Hematopoietic multipotent progenitor cell treated with erythropoietin and hydrocortisone succinate and interleukin-3 and kit ligand, for 8 days (in vitro differentiated cells): ENCODE results near the gene TMEM125.

Source experiments
- DNase-seq: peaks from one replicate; pipeline ENCODE4 v3.0.0-alpha.2; 2015

Gene TMEM125

DNA sequence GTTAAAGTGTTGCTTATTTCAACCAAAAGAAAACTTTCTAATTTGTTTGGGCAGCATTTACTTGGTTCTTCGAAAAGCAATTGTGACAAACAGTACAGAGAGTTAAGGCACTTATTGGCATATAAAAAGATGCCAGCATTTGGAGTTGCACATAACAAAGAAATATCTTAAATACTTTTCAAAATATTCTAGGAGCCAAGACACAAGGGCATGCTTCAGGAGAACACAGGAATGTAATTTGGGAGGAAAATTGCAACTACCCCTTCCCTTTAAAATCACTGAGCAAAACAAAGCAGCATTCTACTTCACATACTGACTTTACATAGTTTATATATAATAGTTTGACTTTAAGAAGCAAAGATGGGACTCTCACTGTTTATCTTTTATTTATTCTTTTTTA is 26.4 kb downstream of the TMEM125 start:
- no peak for DNase-seq

DNA sequence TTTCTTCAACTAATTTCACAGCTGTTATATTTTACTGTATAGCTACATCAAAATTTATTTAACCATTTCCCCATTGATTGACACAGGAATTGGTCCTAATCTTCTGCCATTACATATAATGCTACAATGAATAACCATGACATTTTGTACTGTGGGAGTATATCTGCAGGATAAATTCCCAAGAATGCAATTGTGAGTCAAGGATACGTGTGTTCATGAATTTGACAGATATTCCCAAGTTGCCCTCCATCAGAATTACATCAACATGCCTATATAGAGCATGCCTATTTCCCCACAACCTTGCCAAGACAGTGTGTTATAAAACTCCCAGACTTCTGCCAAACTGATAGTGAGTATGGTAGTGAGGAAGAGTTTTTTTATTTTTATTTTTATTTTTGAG is 28.3 kb downstream of the TMEM125 start:
- DNase-seq = no peak

DNA sequence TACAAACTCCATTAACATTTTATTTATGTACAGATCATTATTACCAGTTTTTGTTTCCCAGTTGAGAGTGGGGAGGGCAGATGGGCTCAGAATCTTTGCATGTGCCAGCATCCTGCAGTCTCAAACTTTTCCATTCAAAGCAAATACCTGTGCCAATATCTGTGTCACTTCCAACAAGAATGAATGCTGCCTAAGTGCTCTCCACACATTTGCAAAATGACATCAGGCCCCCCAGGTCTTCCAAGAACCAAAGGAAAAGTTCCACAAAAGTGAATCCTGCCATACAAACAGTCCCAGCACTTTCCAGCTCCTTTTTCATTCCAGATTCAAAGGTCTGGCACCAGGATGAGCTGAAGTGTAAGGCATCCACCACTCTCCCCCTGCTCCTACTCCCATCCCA is 29.3 kb downstream of the TMEM125 start:
- DNase-seq = no peak

DNA sequence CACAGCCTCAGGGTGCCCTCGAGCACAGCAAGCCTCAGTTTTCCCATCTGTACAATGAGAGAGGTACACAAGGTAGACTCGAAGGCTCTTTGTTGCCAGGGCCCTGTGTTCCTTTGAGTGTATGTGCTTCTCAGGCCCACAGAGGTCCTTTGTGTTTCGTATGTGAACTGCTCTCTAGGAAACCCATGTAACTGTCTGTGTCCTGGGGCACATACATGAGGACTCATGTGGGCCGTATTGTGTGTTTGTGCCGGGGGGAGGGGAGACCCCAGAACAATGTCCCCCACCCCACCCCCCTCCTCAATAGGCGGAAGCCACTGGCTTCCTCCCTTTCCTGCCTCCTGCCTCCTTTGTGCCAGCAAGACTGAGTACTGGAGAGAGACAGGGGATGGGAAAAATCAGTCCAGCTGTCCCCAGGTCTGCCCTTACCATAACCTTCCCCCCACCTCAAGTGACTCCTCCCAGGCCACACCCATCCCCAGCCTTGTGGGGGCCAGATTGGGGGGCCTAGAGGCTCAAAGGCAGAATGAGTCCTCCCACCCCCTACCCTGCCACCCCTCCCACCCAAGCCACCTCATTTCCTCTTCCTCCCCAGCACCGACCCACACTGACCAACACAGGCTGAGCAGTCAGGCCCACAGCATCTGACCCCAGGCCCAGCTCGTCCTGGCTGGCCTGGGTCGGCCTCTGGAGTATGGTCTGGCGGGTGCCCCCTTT is 30.8 kb downstream of the TMEM125 start, which contains the start of gene TIE1:
TIE1 (plus strand) TSS at position 605 of the 717 bp plus-strand sequence; CDS start at position 695, 90 bp downstream.
- no peak for DNase-seq

DNA sequence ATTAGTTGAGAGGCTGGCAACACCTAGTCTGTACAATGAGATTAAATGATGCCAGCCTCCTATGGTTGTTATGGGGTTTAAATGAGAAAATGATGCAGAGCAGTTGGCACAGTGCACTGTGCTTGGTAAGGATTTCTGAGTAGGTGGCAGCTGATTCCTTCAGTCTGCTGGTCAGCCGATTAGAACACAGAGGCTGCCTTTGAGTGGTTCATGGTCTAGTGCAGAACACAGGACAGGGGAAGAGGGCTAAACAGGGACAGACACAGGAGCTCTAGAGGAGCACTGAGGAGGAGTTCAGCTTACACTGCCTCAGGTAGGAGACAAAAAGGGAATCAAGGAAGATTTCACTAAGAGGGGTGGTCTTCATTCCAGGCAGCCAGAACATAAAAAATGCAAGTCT is 32.4 kb downstream of the TMEM125 start:
- no peak for DNase-seq

DNA sequence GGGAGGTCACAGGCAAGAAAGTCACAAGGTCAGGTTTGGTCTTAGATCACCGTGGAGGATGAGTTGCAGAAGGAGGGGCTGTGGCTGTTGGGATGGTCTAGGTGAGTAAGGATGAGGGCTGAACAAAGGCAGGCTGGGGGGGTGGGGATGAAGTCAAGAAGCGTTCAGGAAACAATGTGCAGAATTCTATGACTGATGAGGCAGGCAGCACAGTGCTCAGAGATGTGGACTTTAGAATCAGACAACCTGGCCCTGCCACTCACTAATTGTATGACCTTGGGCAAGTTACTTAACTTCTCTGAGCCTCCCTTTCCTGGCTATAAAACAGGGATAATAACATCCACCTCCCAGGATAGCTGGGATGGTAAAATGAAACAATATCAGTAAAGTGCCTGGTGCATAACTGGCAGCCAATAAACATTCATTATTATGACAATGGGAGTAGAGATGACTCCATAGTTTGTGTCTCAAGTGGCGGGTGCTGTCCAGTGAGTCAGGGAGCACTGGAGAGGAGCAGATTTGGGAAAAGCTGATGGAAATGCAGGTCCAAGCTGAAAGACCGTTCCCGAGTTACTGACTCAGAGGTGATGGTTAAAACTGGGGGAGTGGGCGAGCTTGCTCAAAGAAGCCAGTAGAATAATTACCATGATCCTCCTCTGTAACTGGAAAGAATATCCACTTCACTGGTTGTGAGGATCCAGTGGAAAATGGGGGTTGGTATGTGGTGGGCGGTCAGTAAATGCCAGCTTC is 33.1 kb downstream of the TMEM125 start:
- no peak for DNase-seq

DNA sequence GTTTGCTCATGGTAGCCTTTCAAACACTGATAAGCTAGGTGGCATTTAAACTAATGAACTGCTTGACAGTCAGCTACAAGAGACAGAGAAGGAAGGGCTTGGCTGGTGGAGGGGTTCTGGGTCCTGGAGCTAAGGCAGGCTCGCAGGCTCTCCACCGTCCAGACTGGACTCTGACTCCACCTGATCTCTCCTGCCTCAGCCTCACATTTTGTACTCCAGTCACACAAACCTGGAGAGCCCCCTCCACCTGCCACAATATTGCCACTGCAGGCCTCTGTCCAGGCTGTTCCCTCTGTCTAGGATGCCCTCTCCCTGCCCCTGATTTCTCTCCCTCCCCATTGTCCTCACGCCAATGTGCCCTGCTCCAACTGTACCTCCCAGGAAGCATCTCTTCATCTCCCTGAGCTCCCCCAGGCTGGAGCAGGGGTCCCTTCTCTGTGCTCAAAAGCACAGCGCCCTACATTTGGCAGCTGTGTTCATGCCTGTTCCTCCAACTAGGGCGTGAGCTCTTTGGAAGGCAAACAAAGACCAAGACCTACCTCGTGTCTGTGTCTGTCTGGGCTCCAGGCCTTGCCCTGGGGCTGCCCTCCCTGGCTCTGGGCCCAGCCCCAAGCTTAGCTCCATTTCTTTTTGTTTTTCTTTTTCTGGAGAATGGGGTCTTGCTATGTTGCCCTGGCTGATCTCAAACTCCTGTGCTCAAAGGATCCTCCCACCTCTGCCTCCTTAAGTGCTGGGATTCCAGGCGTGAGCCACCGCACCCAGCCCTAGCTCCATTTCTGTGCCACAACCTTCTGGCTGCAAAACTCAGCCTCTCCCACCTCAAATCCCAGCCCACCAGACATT is 33.9 kb downstream of the TMEM125 start:
- DNase-seq = no peak

DNA sequence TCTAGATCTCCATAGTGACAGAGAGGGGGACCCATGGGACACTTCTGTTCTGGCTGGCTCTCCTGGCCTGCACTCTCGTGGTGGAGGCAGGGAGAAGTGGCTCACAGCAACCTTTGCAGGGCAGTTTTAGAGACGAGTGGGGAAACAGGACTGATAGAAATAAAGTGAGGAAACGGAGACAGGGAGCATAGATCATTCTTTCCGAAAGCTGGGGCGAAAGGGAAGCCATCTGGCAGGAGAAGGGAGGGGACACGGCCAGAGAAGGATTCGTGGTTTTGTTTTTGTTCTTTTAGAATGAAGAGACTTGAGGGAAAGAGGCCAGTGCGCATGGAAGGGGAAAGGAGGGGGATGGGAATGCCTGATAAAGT is 34.5 kb downstream of the TMEM125 start:
- DNase-seq = no peak

DNA sequence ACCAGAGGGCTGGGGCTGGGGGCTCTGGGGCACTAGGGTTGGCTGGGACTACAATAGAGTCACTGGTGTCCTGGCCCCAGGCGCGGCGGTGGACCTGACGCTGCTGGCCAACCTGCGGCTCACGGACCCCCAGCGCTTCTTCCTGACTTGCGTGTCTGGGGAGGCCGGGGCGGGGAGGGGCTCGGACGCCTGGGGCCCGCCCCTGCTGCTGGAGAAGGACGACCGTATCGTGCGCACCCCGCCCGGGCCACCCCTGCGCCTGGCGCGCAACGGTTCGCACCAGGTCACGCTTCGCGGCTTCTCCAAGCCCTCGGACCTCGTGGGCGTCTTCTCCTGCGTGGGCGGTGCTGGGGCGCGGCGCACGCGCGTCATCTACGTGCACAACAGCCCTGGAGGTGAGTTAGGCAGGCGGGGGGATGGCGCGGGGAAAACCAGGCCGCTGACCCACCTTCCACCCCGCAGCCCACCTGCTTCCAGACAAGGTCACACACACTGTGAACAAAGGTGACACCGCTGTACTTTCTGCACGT is 35.1 kb downstream of the TMEM125 start:
- no peak for DNase-seq

DNA sequence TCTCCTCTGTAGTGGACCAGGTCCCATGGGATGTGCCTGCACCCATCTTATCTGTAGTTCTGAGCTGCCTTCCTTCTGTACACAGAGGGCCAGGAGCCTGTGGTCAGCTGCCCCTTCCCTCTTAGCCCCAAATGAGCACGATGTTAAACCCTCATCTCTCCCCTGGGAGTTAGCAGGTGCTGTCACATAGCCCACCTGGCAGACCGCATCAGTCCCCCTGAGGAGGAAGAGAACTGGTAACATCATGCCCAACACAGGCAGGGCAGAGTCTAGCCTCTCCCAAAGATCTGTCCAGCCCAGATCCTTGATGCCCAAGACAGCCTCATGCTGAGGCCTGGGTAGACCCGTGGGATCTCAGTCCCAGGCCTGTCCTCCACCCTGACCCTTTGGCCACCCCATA is 35.7 kb downstream of the TMEM125 start:
- no peak for DNase-seq

DNA sequence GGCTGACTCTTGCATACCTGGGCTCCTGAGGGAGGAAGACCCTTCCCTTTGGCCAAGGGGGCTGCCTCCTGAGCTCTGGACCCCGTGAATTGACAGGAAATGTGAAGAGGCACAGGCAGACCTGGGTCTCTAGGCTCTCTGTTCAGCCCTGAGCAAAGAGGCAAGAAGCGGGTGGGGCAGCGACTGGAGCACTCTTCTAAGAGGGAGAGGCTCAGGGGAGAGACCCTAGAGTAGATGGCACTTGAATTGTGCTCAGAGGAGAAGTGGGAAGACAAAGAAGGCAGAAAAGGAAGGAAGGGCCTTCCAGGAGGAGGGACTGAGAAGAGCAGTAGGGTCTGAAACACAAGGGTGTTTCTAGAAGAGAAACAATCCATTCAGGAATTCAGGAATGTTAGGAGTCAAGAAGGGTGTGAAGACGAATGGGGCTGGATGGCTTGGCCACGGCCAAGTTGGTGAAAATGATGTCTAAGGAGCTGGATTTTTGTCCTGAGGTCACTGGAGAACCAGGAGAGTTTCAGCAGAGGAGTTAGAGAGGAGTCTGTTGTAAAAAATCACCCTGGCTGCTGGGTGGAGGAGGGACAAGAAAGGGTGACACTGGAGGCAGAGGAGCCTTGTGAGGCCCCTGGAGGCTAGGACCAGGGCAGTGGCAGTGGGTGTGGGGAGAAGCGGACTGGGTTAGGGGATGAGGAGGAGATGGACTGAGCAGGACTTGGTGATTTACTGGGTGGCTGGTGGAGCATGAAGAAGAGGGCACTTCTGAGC is 36.3 kb downstream of the TMEM125 start:
- no peak for DNase-seq

DNA sequence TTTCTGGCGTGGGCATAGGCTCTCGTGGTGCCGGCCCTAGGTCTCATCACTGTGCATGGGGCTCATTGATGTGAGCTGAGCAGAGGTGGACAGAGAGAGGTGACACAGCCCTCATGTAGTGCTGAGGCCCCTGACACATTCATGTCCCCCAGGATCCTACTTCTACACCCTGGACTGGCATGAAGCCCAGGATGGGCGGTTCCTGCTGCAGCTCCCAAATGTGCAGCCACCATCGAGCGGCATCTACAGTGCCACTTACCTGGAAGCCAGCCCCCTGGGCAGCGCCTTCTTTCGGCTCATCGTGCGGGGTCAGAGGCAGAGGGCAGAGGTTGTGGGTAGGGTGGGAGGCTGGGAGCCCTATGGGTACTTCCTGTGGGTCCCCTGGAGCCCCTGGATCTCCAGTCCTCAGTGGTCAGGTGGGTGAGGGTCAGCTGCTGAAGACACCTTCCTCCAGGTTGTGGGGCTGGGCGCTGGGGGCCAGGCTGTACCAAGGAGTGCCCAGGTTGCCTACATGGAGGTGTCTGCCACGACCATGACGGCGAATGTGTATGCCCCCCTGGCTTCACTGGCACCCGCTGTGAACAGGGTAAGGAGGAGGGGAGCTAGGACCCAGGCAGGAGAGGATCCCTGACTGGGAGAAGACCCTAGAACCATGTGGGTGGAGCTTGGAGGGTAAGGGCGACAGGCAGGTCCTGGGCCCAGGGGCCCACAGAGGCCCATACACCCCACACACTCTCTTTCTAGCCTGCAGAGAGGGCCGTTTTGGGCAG is 37.1 kb downstream of the TMEM125 start:
- DNase-seq = peak; percentile 17

DNA sequence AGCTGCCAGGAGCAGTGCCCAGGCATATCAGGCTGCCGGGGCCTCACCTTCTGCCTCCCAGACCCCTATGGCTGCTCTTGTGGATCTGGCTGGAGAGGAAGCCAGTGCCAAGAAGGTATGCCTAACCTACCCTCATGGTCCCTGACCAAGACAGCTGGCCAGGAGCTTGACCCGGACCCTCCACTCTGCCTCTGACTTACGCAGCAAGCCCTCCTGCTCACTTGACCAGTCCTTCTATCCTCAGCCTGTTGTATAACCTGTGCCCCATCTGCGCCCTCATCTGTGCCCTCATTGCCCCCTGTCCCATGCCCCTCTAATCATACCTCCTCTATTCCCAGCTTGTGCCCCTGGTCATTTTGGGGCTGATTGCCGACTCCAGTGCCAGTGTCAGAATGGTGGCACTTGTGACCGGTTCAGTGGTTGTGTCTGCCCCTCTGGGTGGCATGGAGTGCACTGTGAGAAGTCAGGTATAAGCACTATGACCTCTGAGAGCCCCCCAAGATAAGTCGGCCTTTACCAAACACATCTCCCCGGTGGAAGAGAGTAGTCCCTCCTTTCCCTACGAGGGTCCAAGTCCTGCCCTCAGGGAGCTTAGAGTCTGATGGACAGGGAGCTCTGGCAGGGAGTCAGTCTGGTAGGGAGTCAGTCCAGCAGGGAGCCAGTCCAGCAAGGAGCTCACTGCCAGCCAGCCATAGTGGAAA is 37.8 kb downstream of the TMEM125 start:
- no peak for DNase-seq

DNA sequence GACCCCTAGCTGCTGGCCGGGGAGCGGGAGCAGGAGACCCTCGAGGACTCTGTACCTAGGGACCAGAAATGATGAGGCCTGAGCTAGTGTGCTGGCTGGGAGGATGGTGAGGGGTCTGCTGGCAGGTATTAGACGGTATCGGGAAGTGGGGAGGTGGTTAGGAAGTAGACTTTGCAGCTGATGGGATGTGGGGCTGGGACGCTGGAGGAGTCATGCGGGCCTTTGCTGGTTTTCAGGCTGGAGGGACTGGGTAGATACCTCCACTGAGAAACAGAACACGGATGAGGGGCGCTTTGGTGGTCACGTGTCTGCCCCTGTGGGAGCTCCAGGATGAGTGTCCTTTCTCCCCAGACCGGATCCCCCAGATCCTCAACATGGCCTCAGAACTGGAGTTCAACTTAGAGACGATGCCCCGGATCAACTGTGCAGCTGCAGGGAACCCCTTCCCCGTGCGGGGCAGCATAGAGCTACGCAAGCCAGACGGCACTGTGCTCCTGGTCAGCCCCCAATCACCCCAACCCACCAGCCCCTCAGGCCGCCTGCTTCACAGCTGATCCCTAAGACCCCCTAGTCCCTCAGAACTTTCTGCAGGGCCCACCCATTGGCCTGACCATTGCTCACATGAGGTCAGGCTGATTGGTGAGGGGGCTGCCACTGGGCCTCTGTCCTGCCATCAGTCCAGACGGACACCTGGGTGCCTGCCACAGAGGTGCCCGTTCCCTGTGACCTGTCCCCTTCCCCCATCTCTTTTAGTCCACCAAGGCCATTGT is 39.0 kb downstream of the TMEM125 start:
- DNase-seq = no peak

DNA sequence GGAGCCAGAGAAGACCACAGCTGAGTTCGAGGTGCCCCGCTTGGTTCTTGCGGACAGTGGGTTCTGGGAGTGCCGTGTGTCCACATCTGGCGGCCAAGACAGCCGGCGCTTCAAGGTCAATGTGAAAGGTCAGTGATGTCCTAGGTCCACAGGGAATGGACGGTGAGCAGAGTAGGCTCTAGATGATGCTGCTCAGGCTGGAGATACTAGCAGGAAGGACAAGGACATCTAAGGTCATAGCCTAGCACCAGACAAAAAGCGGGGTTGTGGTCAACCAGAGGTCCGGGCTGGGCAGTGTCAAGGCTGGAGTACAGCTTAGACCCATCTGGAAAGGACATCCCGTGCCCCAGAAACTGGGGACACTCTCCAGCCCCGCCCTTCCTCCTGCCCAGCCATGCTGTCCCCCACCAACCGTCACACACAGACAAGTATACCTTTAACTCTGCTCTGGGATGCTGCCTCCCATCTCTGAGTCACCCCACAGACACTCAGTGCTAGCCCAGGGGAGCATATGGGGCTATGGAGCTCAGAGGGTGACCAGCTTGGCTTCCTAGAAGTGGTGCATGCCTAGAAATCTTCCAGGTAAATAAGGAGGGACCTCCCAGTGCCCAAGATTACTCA is 39.7 kb downstream of the TMEM125 start:
- no peak for DNase-seq

DNA sequence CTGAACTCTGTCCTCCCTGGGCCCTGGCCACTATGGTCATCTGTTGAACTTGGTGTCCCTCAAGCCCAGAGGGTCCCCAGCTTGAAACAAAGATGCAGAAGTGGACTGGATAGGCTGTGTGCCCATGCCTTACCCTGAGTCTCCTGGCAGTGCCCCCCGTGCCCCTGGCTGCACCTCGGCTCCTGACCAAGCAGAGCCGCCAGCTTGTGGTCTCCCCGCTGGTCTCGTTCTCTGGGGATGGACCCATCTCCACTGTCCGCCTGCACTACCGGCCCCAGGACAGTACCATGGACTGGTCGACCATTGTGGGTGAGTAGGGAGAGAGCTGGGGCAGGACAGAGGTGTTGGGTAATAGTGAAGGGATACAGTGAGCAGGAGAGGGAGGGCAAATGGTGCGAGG is 41.7 kb downstream of the TMEM125 start:
- DNase-seq = no peak

DNA sequence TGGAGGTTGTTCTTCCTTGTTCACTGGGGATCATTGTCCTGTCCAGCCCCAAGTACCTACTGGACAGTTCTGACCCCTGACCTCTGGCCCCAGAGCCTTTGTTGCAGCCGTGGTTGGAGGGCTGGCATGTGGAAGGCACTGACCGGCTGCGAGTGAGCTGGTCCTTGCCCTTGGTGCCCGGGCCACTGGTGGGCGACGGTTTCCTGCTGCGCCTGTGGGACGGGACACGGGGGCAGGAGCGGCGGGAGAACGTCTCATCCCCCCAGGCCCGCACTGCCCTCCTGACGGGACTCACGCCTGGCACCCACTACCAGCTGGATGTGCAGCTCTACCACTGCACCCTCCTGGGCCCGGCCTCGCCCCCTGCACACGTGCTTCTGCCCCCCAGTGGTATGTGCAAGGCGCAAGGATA is 42.4 kb downstream of the TMEM125 start:
- DNase-seq = no peak

DNA sequence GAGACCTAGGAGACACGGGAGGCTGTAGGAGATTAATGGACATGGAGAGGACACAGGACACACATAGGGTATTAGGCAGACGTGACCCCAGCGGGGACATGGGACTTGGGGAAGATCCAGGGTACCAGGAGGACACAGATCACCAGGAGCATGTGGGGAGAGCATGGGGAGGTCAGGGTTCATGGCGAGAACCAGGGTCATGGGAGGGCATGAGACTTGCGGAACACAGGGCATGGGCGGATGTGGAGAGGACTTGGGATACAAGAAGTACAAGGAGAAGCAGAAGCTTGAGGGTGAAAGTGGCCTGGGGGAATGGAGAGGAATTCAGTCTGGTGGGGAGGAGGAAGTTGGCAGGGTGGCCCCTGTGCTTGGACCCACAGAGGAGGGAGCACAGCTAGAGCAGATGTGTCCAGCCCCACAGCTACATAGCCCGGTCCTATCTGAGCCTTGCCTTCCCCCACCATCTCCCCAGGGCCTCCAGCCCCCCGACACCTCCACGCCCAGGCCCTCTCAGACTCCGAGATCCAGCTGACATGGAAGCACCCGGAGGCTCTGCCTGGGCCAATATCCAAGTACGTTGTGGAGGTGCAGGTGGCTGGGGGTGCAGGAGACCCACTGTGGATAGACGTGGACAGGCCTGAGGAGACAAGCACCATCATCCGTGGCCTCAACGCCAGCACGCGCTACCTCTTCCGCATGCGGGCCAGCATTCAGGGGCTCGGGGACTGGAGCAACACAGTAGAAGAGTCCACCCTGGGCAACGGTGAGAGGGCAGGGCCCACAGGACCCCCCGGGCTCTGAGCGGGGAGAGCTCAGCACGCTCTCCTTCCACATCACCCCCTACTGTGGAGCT is 43.1 kb downstream of the TMEM125 start:
- DNase-seq = no peak

DNA sequence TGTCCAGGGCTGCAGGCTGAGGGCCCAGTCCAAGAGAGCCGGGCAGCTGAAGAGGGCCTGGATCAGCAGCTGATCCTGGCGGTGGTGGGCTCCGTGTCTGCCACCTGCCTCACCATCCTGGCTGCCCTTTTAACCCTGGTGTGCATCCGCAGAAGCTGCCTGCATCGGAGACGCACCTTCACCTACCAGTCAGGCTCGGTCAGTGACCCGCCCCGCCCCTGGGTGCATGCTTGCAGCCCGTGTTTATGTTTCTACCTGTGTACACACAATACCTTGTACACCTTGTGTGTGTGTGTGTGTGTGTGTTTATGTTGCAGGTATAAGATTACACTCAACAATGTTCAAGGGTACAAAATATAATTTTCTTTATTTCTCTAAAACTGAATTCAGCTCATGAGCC is 44.0 kb downstream of the TMEM125 start:
- DNase-seq = no peak
